ENCODE data around the gene SULT1C4.
"Not testable (repeated sequence)": the region's sequence is repeated elsewhere in the genome, so short reads cannot be mapped to it uniquely, and the experiment has no call there.

The SULT1C4 gene

DNA sequence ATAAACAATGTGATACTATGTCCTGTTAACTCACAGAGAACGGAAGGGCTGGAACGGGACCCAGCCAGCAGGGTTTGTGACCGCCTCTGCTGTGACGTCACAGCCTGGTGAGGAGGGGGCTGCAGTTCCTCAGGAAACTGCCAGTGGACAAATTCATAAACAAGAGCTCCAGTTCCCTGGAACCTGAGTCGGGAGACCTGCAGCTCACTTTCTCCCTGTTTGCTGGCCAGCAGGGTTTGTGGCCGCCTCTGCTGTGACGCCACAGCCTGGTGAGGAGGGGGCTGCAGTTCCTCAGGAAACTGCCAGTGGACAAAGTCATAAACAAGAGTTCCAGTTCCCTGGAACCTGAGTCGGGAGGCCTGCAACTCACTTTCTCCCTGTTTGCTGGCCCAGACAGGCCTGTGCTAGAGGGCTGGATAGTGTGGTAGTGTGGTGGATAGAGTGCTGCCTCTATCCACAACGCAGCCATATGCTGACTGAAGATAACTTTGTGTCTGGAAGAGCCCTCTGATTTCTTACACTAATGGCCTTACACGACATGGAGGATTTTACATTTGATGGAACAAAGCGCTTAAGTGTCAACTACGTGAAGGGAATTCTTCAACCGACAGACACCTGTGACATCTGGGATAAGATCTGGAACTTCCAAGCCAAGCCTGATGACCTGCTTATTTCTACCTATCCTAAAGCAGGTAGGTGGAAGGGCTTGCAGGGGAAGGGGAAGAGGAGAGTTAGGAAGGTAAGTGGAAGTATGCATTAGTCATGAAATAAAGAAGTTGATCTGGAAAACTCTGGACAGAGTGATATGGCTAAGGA, at the start of gene SULT1C4:
SULT1C4 (plus strand) TSS at position 140 of the 816 bp plus-strand sequence; CDS start at position 524, 384 bp downstream.
- Histone ChIP-seq H3K4me3 (peak within 1 kb of the TSS in 3 of 7 experiments; percentile 5 to 28 (median 6)), H3K27ac (peak within 1 kb of the TSS in 5 of 21 experiments; percentile 1 to 30 (median 21))

DNA sequence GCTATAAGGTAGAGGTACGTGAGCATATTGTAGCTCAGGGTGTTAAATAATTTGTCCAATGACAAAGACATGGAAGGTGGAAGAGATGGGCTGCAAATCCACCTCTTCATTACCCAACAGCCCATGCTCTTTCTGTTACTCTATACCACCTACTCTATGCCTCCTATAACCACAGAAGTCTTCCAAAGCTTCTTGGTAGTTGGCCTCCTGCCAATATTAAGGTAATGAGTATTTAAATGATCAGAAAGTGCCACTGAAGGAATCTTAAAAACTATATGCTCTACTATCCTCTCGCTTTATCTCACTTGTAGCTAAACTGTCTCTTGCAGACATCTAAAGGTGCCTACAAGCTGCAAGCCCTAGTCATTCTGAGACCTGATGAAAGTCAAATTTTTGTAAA, 48.0 kb upstream of the SULT1C4 start:
- H3K4me3 ChIP-seq: no peak overlapping the region
- H3K27ac ChIP-seq: no peak overlapping the region

GRCh38 chr2:108330979-108331378, 46.8 kb upstream of the SULT1C4 start:
- Histone ChIP-seq H3K27ac (no peak overlapping the region), H3K4me3 (no peak overlapping the region)

DNA sequence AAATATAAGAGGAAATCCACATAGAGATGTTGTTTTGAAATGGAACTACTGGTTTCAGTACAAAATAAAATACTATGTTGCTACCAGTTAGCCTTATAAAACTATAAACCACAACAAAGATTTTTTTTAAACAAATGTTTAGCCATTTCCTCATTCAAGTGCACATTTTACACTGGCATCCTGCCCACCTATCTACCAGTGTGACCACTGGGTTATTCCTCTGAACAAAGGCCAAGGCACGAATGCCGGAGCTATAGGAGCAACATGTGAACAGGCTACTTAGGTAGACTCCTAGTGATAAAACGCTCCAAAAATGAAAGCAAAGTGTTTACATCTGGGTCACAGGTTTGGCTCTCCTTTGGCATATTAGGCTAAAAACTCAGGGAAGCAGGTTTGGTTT, 31.8 kb upstream of the SULT1C4 start:
- no peak overlapping the region for H3K4me3 ChIP-seq
- H3K27ac ChIP-seq: no peak overlapping the region

- H3K27ac ChIP-seq: no peak overlapping the region
- no peak overlapping the region for H3K4me3 ChIP-seq
Measured at GRCh38 chr2:108346827-108347226, 30.9 kb upstream of the SULT1C4 start.

- no peak overlapping the region for H3K27ac ChIP-seq
Measured at GRCh38 chr2:108347786-108348185, 30.0 kb upstream of the SULT1C4 start.

GRCh38 chr2:108348816-108349570, 28.8 kb upstream of the SULT1C4 start:
- H3K4me3 ChIP-seq: no peak overlapping the region

More at GRCh38 chr2:108347786-108348185, 30.0 kb upstream of the SULT1C4 start:
- no peak overlapping the region for H3K4me3 ChIP-seq

DNA sequence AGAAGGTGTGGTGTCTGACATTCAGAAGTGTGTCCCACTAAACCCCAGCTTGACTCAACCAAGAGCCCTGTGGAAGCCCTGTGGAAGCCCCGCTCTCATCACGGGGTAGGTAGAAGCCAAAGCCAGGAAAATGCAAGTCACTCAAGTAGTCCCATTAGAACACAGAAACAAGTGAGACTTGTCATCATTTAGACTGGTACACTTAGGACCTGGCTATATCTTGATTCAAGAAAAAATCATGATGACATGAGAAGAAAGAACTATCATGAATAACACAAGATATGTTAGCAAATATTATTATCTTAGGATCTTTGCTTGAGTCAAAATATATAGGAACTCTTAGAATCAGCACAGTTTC, 28.2 kb upstream of the SULT1C4 start:
- H3K4me3 ChIP-seq: no peak overlapping the region
- no peak overlapping the region for H3K27ac ChIP-seq

More at GRCh38 chr2:108348816-108349570, 28.8 kb upstream of the SULT1C4 start:
- H3K27ac ChIP-seq: no peak overlapping the region

- H3K27ac ChIP-seq: no peak overlapping the region
- no peak overlapping the region for H3K4me3 ChIP-seq
Measured at GRCh38 chr2:108351889-108352288, 25.9 kb upstream of the SULT1C4 start.

DNA sequence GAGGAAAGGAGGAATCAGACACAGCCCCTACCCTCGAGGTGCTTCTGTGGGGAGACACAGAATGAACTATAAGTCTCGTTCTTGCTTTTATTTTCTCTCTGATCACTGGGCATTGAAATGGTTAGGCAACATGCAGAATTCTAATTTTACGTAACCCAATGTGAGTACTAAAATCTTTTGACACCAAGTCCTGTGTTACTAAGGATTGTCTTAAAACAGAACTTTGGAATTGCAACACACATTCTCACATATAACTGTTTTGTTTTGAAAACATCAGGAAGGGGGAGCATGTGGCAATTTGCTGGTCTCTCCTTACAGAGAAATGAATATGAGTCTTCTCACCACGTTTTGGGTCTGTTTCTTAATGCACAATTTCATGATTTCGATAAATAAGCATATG, 23.6 kb upstream of the SULT1C4 start:
- Histone ChIP-seq H3K4me3 (no peak overlapping the region), H3K27ac (no peak overlapping the region)

- H3K4me3 ChIP-seq: no peak overlapping the region
- H3K27ac ChIP-seq: no peak overlapping the region
Measured at GRCh38 chr2:108355906-108356734, 21.6 kb upstream of the SULT1C4 start.

DNA sequence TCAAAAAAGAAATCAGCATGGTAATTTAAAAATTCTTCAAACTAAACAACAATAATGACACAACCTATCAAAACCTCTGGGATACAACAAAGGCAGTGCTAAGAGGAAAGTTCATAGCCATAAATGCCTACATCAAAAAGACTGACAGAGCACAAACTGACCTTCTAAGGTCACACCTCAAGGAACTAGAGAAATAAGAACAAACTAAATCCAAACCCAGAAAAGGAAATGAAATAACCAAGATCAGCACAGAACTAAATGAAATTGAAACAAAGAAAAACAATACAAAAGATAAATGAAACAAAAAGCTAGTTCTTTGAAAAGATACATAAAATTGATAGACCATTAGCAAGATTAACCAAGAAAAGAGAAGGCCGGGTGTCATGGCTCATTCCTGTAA, 18.4 kb upstream of the SULT1C4 start:
- H3K27ac ChIP-seq, H3K4me3 ChIP-seq: not testable (repeated sequence)

DNA sequence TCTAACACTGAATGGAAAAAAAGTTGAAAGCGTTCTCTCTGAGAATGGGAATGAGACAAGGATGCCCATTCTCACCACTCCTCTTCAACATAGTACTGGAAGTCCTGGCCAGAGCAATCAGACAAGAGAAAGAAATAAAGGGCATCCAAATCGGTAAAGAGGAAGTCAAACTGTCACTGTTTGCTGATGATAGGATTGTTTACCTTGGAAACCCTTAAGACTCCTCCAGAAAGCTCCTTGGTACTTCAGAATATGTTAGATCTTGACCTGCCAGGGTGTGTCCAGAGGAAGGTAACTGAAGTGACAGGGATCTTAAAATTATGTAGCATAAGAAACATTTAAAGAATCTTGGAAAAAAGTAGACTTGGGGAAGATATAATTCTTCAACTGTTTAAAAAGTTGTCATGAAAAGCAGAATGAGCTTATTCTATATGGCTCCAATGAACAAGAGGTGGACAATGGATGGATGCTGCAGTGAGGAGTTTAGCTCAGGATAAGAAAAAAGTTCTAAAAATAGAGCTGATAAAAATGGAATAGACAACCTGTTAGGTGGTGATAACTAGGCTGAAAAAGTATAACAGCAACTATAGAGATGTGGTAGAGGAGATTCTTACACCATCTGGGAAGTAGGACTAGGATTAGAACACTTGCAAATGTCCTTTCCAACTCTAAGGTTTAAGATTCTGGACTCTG, 16.8 kb upstream of the SULT1C4 start:
- Histone ChIP-seq H3K4me3 (no peak overlapping the region), H3K27ac (no peak overlapping the region)

DNA sequence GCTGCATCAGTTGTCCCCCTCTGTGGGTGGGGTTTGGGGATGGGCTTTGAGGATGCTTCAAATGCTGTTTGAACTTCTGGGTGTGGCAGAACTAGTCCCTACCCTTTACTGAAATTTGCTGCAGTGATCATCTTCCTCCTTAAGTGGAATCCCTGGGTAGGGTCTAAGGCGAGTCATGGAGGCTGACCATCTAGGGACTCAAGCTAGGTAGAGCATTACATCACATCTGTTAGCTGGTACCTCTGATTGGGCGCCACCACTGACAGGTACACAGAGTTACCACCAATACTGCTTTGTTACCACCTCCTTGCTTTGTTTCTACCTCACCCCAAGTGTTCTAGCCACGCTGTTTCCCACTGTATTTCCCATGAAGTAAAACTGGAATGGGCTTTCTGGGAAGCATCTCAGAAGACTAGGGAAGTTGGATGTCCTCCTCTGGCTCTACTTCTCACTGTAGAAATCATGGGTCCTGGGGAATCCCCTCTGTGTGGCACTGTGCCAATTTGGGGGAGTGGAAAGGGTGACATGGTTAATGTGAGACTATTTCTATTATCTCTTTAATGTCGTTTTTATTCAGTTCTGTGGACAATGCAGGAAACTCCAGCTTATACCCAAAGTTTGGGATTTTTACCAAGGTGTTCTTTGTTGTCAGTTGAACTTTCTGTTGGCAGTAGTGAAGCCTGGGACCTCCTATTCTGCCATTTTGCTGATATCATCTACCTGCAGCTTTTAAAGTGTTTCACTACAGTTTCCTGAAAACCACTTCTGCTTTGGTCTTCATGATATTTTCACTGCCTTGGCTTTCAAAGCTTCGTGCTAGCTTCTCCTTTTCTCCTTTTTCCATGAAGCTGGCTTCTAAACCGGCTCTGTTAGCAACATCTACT, 14.5 kb upstream of the SULT1C4 start:
- no peak overlapping the region for H3K4me3 ChIP-seq
- peak overlapping the region in 2 of 21 experiments; percentile 22 to 40 for H3K27ac ChIP-seq

DNA sequence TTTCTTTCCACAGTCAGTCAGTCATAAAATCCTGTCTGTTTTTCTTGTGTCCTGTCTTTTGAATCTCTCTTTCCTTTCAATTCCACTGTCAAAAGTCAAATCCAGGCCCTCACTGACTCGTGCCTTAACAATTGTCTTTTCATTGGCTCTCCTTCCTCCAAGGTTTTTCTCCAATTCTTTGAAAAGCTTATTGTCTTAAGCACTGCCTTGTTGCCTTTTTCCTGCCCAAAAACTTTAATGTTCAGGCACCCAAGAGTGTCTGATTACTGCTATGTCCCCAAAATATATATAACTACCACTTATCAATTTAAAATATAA, 13.9 kb upstream of the SULT1C4 start:
- no peak overlapping the region for H3K4me3 ChIP-seq
- peak overlapping the region in 2 of 21 experiments; percentile 22 to 40 for H3K27ac ChIP-seq

GRCh38 chr2:108364676-108365297, 13.0 kb upstream of the SULT1C4 start:
- peak overlapping the region in 1 of 21 experiments; percentile 30 for H3K27ac ChIP-seq
- no peak overlapping the region for H3K4me3 ChIP-seq

DNA sequence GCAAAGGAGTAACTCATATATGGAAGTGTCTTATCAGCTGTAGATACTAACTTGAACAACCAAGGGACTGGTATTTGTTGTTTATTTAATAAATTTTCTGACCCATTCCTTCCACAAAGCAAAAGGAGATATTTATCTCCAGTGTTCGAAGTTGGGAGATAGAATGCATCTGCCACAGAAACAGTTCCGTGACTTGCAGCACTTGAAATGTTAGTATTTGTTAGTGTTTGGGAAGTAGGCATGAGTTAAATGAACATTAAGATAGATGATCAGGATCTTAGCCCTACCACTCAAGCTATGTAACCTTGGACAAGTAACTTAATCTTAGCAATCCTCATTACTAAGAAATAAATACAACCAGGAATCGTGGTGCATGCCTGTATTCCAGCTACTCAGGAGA, 12.1 kb upstream of the SULT1C4 start:
- Histone ChIP-seq H3K27ac (no peak overlapping the region), H3K4me3 (no peak overlapping the region)

DNA sequence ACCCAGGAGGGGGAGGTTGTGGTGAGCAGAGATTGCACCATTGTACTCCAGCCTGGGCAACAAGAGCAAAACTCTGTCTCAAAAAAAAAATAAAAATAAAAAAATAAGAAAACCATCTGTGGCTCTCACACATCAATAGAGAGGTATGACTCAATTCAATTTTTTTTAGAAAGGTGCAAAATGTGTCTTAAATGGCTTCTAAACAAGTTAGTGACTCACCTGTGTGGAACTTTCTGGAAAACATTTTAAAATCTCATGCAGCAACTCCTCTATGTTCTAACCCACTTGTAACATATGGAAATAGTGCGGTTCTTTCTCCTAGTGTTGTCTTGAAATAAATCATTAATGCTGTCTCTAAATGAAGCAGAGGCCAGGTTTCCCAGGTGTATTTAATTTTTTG, 10.7 kb upstream of the SULT1C4 start:
- no peak overlapping the region for H3K27ac ChIP-seq
- H3K4me3 ChIP-seq: no peak overlapping the region
